Activated T-helper 1 cell treated with anti-CD3 and anti-CD28 coated beads, Interleukin-2, amount 50 U/mL, for 16 hours (primary cell): ENCODE measurements around the gene SLC15A2.
"Not testable (repeated sequence)": the region's sequence is repeated elsewhere in the genome, so short reads cannot be mapped to it uniquely, and the experiment has no call there.

Experiments
- DNase-seq, 2 donors: peaks; one replicate each; pipeline ENCODE4 v3.0.0-alpha.2; 2020; ENCODE audit warnings: low read depth in 1 of 2, low spot score in 1 of 2

The SLC15A2 gene, protein sequence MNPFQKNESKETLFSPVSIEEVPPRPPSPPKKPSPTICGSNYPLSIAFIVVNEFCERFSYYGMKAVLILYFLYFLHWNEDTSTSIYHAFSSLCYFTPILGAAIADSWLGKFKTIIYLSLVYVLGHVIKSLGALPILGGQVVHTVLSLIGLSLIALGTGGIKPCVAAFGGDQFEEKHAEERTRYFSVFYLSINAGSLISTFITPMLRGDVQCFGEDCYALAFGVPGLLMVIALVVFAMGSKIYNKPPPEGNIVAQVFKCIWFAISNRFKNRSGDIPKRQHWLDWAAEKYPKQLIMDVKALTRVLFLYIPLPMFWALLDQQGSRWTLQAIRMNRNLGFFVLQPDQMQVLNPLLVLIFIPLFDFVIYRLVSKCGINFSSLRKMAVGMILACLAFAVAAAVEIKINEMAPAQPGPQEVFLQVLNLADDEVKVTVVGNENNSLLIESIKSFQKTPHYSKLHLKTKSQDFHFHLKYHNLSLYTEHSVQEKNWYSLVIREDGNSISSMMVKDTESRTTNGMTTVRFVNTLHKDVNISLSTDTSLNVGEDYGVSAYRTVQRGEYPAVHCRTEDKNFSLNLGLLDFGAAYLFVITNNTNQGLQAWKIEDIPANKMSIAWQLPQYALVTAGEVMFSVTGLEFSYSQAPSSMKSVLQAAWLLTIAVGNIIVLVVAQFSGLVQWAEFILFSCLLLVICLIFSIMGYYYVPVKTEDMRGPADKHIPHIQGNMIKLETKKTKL

DNA sequence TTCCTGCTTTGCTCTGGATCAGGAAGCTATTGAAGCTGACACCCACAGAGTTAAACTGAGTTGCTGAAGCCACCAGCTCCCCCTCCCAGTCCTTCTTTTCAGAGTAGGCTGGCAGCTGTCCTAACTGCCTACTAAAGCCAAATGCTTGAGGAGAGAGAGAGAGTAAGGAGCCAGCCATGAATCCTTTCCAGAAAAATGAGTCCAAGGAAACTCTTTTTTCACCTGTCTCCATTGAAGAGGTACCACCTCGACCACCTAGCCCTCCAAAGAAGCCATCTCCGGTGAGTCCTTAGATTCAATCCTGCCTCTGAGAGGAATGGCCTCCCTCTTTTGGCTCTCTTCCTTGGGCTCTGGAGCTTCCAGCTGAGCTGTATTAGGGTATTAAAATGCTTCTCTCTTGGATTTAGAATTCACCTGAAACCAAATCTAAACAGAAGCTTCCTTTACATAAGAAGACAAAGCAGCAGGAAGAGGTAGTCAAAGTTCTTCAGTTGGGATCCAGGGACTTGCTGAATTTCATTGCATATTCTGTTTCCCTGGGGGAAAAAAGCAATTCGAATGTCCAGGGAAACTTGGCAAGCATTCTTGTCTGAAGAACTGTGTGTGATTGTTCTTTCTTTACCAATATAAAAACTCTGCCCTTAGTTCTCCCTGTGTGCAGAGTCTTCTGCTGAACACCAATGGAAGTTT is at the start of gene SLC15A2:
TSS of gene SLC15A2 (plus strand) at position 101 of the 690 bp plus-strand sequence. CDS start at position 177, 76 bp downstream.
- no peak for DNase-seq

DNA sequence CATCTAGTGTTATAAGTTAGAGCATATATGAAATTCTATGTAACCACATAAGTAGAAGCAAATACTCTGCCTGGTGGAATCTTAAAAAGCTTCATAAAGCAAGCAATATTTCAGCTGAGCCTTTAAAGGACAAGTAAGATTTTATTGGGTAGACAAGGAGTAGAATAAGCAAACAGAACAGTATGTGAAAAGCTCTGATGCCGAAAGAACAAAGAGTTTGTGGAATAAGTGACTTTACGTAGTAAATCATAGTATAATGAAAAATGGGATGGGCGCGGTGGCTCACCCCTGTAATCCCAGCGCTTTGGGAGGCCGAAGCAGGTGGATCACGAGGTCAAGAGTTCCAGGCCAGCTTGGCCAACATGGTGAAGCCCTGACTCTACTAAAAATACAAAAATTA is 49.3 kb upstream of the SLC15A2 start:
- no peak for DNase-seq

DNA sequence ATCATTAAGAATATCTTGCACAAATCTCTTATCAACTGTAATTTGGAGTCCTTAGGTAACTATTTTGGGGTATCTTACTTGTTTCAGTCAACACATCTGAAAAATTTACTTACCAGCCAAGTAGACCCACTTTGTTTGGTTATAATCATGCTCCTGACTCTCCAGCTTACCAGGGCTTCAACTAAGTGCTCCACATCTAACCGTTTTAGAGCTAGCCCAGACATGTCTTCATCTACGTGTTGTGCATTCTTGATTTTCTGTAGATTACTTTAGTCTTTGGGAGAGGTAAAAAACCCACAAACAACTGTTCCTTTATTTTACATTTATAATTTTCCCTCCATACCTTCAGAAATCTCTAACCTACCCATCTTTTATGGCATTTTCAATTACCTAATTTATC is 41.9 kb upstream of the SLC15A2 start:
- DNase-seq = no peak

DNA sequence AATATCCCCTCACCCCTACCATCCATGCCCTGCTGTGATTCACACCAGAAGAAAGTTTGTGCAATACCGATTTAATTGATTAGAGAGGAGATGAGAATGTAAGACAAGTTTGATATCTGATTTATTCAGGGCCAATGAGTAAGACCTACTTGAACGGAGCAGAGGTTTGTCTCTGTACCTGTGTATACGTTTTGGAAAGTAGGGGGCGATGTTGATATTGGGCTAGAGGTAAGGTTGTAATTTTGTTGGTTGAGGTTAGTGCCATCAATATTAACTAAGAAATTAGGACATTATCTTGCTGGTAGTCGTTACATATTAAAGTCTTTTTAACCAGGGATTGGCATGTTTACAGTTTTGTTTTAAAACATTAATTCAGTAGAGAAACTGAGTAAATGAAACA is 38.6 kb upstream of the SLC15A2 start:
- DNase-seq = no peak

DNA sequence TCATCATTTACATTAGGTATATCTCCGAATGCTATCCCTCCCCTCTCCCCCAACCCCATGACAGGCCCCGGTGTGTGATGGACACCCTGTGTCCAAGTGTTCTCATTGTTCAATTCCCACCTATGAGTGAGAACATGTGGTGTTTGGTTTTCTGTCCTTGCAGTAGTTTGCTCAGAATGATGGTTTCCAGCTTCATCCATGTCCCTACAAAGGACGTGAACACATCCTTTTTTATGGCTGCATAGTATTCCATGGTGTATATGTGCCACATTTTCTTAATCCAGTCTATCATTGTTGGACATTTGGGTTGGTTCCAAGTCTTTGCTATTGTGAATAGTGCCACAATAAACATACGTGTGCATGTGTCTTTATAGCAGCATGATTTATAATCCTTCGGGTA is 36.4 kb upstream of the SLC15A2 start:
- DNase-seq = not testable (repeated sequence)

DNA sequence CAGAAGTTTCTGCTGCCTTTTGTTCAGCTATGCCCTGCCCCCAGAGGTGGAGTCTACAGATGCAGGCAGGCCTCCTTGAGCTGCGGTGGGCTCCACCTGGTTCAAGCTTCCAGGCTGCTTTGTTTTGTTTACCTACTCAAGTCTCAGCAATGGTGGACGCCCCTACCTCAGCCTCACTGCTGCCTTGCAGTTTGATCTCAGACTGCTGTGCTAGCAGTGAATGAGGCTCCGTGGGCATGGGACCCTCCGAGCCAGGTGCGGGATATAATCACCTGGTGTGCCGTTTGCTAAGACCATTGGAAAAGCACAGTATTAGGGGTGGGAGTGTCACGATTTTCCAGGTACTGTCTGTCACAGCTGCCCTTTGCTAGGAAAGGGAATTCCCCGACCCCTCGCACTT is 31.0 kb upstream of the SLC15A2 start:
- not testable (repeated sequence) for DNase-seq

DNA sequence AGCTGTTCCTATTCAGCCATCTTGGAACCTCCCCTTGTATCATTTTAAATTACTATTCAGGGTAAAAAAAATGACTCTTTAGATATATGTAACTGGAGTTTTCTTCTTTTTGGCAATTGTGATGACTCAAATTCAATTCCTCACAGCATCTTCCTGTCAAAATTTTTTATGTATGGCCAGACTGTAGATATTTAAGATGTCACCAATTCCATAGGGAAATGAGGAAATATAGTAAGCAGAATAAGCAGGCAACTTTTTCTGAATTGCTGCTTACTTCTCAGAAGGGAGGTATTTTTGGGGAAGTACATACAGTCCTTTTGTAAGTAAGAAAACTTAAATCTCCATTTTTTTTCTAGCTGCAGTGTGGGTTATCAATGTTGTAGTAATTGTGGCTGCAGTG is 30.4 kb upstream of the SLC15A2 start:
- DNase-seq = no peak

DNA sequence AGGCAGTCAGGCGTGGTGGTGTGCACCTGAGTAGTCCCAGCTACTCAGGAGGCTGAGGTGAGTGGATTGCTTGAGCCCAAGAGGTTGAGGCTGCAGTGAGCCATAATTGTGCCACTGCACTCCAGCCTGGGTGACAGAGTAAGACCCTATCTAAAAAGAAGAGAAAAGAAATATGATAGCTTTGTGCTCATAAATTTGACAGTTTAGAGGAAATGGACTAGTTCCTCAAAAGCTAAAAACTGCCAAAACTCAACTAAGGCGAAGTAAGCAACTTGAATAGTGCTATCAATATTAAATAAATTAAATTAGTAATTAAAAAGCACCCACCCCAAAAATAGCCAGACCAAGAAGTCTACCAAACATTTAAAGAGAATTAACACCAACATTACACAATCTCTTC is 24.5 kb upstream of the SLC15A2 start:
- no peak for DNase-seq

DNA sequence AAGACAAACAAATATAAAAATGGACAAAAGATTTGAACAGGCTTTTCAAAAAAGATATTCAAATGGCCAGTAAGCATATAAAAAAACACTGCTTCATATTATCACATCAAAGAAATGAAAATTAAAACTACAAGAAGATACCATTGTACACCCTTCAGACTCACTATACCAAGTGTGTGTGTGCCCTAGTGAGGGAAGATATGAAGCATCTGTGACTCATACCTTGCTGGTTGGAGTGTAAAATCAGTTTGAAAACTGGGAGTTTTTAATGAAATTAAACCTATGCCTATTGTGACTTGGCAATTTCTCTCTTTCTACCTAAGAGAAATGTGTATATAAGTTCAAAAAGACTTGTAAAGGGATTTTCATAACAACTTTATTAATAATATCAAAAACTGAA is 23.5 kb upstream of the SLC15A2 start:
- no peak for DNase-seq

DNA sequence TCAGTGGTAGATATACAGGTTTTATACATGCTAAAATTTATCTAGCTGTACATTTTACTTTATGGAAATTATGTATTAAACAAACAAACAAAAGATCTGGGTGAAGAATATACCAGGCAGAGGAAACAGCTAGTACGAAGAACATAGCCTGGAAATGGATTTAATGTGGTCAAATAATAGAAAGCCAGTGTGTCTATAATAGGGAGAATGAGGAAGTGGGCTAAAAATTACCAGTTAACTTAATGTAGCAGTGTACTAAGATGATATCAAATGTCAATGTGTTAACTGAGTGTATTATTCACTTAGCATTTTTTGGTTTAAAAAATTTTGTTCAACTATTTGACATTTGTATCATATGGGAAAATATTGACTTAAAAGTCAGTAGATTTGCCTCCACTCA is 22.8 kb upstream of the SLC15A2 start:
- DNase-seq = no peak

DNA sequence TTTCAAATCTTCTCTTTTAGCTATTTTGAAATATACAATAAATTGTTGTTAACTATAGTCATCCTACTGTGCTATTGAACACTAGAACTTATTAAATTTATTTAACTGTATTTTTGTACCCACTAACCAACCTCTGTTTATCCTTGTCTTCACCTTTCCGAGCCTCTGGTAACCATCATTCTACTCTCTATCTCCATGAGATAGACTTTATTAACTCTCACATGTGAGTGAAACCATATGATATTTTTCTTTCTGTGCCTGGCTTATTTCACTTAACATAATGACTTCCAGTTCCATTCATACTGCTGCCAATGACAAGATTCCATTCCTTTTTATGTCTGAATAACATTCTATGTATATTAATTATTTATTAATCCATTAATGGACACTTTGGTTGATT is 15.8 kb upstream of the SLC15A2 start:
- DNase-seq = no peak

DNA sequence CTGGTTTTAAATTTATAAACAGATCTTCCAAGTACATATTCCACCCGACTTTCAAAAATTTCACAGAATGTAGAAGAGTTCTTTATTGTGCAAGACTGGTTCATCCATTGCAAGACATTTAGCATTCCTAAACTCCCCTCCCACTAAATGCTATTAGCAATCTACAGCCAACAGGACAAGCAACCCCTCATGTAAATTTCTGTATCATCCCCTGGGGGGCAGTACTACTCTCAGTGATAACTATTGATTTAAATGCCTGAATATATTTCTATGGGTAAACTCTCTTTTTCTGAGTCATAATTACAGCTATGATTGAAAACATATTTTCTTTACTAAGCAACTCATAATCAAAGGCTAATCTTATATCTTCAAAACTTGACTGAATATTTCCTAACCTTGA is 10.7 kb upstream of the SLC15A2 start:
- no peak for DNase-seq

DNA sequence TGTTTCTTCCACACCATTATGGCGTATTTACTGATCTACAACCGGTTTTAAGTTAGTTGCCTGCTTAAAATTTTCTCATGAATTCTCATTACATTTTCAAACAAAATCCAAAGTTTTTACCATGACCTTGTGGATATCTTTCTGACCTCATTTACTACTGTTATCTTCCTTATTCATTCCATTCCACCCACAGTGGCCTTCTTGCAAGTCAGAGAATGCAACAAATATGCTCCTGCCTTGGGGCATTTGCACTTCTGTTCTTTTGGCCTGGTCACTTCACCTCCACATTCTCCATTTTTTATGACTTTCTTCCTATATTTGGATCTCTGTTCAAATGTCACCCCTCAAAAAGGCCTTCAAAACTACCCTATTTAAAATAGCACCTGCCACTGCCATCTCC is 8.8 kb upstream of the SLC15A2 start:
- DNase-seq = no peak

DNA sequence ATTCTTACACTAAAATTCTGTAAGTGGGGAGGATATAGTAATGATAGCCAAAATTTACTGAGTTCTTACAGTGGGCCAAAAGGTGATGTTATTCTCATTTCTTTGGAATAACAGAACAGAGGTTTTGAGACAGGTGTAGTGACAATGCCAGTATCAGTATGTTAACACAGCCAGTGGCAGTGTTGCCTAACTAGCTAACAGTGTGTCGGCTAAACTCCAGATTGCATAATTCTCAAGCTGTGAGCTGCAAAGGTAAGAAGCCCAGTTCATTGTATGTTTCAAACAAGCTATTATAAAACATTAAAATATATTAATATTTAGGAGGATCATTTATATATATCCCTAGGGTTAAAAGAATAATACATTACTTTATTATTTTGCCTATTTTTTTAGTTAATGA is 920 bp downstream of the SLC15A2 start:
- no peak for DNase-seq

DNA sequence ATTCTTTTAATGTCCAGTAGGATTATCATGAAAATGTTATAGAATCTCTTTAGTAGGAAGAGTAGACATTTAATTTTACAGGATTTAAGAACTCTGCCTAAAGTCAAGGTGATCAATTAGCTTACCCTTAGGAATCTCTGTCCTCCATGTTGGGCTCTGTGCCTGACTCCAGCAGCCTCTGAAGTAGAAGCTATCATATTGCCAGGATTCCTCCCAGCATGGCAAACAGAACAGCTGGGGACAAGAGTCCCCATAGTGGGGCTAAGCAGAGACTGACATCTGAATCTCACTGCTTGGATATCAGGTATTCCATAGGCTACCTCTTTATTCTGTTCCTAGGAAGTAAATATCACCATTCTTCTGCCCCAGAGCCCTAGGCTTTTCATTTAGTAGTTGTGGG is 1.5 kb downstream of the SLC15A2 start:
- DNase-seq = no peak

DNA sequence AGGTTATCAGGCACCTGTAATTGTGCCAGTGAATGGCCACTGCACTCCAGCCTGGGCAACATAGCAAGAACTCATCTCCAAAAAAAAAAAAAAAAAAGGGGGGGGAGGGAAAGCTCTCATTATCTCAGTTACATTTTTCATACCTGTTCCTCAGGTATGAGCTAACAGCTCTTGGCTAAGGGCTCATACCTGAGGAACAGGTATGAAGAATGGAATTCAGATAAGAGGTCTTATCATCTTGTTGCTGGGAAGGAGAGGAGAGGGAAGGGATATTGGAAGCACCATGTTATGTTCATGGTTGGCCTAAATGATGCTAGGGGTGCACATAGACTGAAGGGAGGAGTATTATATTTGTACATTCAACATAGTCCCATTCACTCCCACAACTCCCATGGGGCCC is 2.6 kb downstream of the SLC15A2 start:
- no peak for DNase-seq

DNA sequence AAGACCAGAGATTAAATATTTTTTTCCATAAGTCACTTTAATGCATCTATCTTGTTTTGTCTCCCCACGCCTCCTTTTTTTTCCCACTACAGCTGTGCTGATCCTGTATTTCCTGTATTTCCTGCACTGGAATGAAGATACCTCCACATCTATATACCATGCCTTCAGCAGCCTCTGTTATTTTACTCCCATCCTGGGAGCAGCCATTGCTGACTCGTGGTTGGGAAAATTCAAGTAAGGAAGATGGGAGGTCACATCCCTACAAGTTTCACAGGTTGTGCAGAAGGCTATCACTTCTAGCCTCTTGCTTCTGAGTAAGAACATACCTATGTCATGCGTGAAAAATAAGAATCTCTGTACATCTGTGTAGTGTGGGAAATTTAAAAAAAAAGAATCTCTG is 3.1 kb downstream of the SLC15A2 start:
- no peak for DNase-seq

DNA sequence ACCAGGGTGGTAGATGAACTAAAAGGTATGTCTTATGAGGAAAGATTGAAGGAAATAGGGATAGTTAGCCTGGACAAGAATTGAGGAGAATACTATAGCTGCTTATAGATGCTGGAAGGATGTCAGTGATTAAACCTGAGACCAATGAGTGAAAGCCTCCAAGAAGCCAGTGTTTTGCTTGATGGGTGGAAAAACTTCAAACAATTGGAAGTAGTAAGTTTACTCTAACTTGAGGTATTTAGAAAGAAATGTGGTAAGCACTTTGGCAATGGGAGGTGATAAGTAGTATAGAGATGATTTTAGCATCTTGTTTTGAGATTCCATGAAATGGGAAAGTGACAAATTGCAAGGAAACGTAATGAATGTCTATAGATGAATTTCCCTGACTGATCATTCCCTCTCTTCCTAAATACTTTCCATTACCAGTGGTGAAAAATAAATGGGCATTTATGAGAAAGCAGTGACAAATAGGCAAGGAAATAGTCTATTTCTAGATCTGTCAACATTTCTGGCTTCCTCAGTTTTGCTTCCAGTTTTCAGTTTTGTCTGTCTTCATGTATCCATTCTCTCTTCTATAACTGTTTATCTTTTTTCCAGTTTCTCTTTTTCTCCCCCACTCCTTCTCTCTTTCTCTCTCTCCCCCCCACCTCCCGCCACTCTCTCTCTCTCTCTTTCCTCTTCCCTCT is 19.2 kb downstream of the SLC15A2 start:
- DNase-seq = no peak

DNA sequence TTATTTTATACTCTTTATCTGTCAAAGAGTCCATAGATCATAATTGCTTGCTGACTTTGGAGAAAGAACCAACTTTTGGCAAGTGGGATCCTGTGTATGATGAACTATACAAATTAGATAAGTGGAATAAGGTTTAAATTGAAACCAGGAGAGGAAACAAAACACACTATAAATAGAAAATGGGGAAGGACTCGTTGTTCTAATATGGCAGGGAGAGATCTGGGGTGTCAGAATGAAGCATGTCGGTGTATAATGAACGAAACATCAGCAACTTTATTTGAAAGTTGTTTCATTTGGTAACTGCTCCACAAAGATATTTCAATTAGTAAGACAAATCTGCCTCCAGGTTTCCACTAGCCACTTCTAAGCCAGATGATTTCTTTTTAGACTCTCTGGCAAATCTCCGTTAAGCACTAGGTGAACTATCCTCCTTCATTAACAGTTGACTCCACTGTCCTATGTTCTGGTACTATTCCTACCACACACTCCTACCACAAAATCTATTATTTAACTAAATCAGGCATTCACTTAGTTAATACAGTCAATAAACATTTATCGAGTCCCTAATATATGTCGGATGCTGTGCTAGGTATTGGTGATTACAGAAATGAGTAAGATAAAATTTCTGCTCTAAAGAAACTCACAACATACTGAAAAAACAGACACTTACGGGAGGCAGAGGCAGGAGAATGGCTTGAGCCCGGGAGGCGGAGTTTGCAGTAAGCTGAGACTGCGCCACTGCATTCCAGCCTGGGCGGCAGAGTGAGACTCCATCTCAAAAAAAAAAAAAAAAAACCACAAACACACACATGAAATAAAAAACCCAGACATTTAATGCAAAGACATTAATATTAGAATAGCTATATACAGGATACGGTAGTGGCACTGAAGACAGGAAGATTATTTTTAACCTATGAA is 20.1 kb downstream of the SLC15A2 start:
- DNase-seq = no peak

DNA sequence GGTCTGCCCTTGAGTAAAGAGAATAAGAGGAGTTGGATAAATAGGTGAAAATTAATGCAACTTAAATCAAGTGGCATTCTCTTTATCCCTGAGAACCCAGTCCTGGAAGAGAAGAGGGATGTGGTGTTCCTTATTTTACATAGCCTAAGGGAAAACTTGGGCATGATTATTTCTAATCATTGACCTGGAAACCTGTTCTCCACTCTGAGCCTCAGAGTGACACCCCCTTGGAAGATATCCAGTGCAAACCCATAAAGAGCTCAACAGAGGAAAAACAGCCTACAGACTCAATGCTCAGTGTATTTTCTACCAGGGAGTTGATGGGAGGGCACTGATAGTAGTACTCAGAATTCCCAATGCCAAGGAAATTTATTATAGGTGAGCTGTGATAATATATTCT is 22.0 kb downstream of the SLC15A2 start:
- no peak for DNase-seq
